H9 (cell line): ENCODE measurements around the gene LRRC30. TPM values are rescaled to one million over a fixed set of nuclear protein-coding genes. Genes with fewer than 3 reads are reported as not detected.

Source experiments
- DNase-seq: peaks from one replicate; pipeline ENCODE4 v3.0.0-alpha.2; 2017
- H2AFZ ChIP-seq: one replicate; pipeline ENCODE4 v1.6.1; 2013; ENCODE audit warnings: mild to moderate bottlenecking, low read length, control low read depth, moderate library complexity
- H2AK5ac ChIP-seq: 2 replicates; pipeline ENCODE4 v1.6.1; 2013; ENCODE audit warnings: low read length, control low read depth, mixed read lengths; ENCODE audit not compliant: insufficient read length
- H2BK120ac ChIP-seq: one replicate; pipeline ENCODE4 v1.6.1; 2013; ENCODE audit warnings: low read depth, mild to moderate bottlenecking, low read length, control low read depth, inconsistent platforms; ENCODE audit not compliant: poor library complexity, severe bottlenecking
- H2BK12ac ChIP-seq: 2 replicates; pipeline ENCODE4 v1.6.1; 2013; ENCODE audit warnings: low read length, control low read depth, mixed read lengths, low read depth; ENCODE audit not compliant: insufficient read length
- H2BK15ac ChIP-seq: 2 replicates; pipeline ENCODE4 v1.6.1; 2013; ENCODE audit warnings: low read depth, low read length, control low read depth
- H2BK20ac ChIP-seq: one replicate; pipeline ENCODE4 v1.6.1; 2013; ENCODE audit warnings: low read depth, mild to moderate bottlenecking, low read length, control low read depth, inconsistent platforms; ENCODE audit not compliant: poor library complexity, severe bottlenecking
- H2BK5ac ChIP-seq: 2 replicates; pipeline ENCODE4 v1.6.1; 2013; ENCODE audit warnings: low read length, control low read depth, mixed read lengths; ENCODE audit not compliant: insufficient read length
- H3K14ac ChIP-seq: 2 replicates; pipeline ENCODE4 v1.6.1; 2013; ENCODE audit warnings: low read length, control low read depth; ENCODE audit not compliant: insufficient read depth
- H3K18ac ChIP-seq: 2 replicates; pipeline ENCODE4 v1.6.1; 2013; ENCODE audit warnings: low read depth, mild to moderate bottlenecking, mixed read lengths, low read length, control low read depth; ENCODE audit not compliant: insufficient read length
- H3K23ac ChIP-seq: 2 replicates; pipeline ENCODE4 v1.6.1; 2013; ENCODE audit warnings: low read length, control low read depth, mixed read lengths, low read depth; ENCODE audit not compliant: insufficient read length
- H3K23me2 ChIP-seq: 2 replicates; pipeline ENCODE4 v1.6.1; 2013; ENCODE audit warnings: low read depth, mild to moderate bottlenecking, mixed read lengths, low read length, control low read depth; ENCODE audit not compliant: insufficient read length, poor library complexity, severe bottlenecking
- H3K27ac ChIP-seq: 2 replicates; pipeline ENCODE4 v1.5.1; 2013; ENCODE audit warnings: low read length, control low read depth, mixed read lengths, low read depth; ENCODE audit not compliant: insufficient read length
- H3K27me3 ChIP-seq: 2 replicates; pipeline ENCODE4 v1.6.1; 2013; ENCODE audit warnings: low read length, control low read depth, inconsistent platforms; ENCODE audit not compliant: insufficient read depth
- H3K4ac ChIP-seq: 2 replicates; pipeline ENCODE4 v1.6.1; 2013; ENCODE audit warnings: low read depth, mild to moderate bottlenecking, control low read depth, inconsistent platforms, low read length, moderate library complexity
- H3K4me1 ChIP-seq: 2 replicates; pipeline ENCODE4 v1.6.1; 2013; ENCODE audit warnings: low read length, control low read depth, inconsistent platforms; ENCODE audit not compliant: insufficient read depth
- H3K4me2 ChIP-seq: 2 replicates; pipeline ENCODE4 v1.6.1; 2013; ENCODE audit warnings: low read length, control low read depth, mixed read lengths; ENCODE audit not compliant: insufficient read length, insufficient read depth
- H3K56ac ChIP-seq: 2 replicates; pipeline ENCODE4 v1.6.1; 2013; ENCODE audit warnings: low read depth, mild to moderate bottlenecking, mixed read lengths, low read length, control low read depth; ENCODE audit not compliant: insufficient read length
- H3K79me1 ChIP-seq: 2 replicates; pipeline ENCODE4 v1.6.1; 2013; ENCODE audit warnings: low read depth, mild to moderate bottlenecking, moderate library complexity, low read length, control low read depth, inconsistent platforms; ENCODE audit not compliant: insufficient read depth, poor library complexity, severe bottlenecking
- H3K79me2 ChIP-seq: 2 replicates; pipeline ENCODE4 v1.6.1; 2013; ENCODE audit warnings: low read length, control low read depth, inconsistent platforms; ENCODE audit not compliant: insufficient read depth
- H3K9ac ChIP-seq: 2 replicates; pipeline ENCODE4 v1.6.1; 2013; ENCODE audit warnings: low read length, control low read depth, mixed read lengths; ENCODE audit not compliant: insufficient read length; ENCODE audit errors: extremely low read depth
- H3K9me3 ChIP-seq: one replicate; pipeline ENCODE4 v1.6.1; 2013; ENCODE audit warnings: low read depth, low read length, inconsistent platforms; ENCODE audit not compliant: control insufficient read depth
- H3T11ph ChIP-seq: one replicate; pipeline ENCODE4 v1.6.1; 2013; ENCODE audit warnings: mild to moderate bottlenecking, low read length, control low read depth, inconsistent platforms
- H4K20me1 ChIP-seq: one replicate; pipeline ENCODE4 v1.6.1; 2013; ENCODE audit not compliant: control insufficient read depth, insufficient read length, insufficient read depth
- H4K5ac ChIP-seq: 2 replicates; pipeline ENCODE4 v1.6.1; 2013; ENCODE audit warnings: low read depth, mild to moderate bottlenecking, mixed read lengths, low read length, control low read depth; ENCODE audit not compliant: insufficient read length
- H4K8ac ChIP-seq: replicated peaks from 2 replicates; pipeline ENCODE4 v1.6.1; 2013; ENCODE audit warnings: low read length, control low read depth, mixed read lengths, low read depth; ENCODE audit not compliant: insufficient read length
- H4K91ac ChIP-seq: 2 replicates; pipeline ENCODE4 v1.6.1; 2013; ENCODE audit warnings: low read depth, mild to moderate bottlenecking, moderate library complexity, mixed read lengths, low read length, control low read depth; ENCODE audit not compliant: insufficient read length
- H3K27ac Mint-ChIP-seq, 3 experiments: 2 replicates in 2 of 3; 3 replicates in 1 of 3; pipeline ENCODE4 v1.8.0; 2020 to 2021; ENCODE audit warnings: mixed read lengths in 3 of 3, mild to moderate bottlenecking in 1 of 3, moderate library complexity in 1 of 3
- H3K27me3 Mint-ChIP-seq: 2 replicates; pipeline ENCODE4 v1.8.0; 2021; ENCODE audit warnings: low read depth, mild to moderate bottlenecking, moderate library complexity, mixed read lengths
- H3K36me3 Mint-ChIP-seq, 3 experiments: 2 replicates in 2 of 3; 3 replicates in 1 of 3; pipeline ENCODE4 v1.8.0; 2020 to 2021; ENCODE audit warnings: low read depth in 3 of 3, mixed read lengths in 3 of 3; ENCODE audit not compliant: insufficient read depth in 1 of 3
- H3K4me1 Mint-ChIP-seq, 2 experiments: 2 replicates each; pipeline ENCODE4 v1.8.0; 2020; ENCODE audit warnings: mixed read lengths in 2 of 2
- H3K4me3 Mint-ChIP-seq, 2 experiments: 2 replicates in 1 of 2; 3 replicates in 1 of 2; pipeline ENCODE4 v1.8.0; 2020 to 2021; ENCODE audit warnings: mild to moderate bottlenecking in 2 of 2, mixed read lengths in 2 of 2, moderate library complexity in 1 of 2
- H3K9me3 Mint-ChIP-seq, 2 experiments: 2 replicates in 1 of 2; 3 replicates in 1 of 2; pipeline ENCODE4 v1.8.0; 2020; ENCODE audit warnings: mild to moderate bottlenecking in 2 of 2, mixed read lengths in 2 of 2, moderate library complexity in 1 of 2
- WGBS: extraction: QIAGEN DNeasy Blood & Tissue Kit; methylation state at CpG from one replicate; pipeline ENCODE4 v1.1.7; 2013; ENCODE audit warnings: missing lambda C conversion rate, low lambda C conversion rate, mixed read lengths; ENCODE audit not compliant: insufficient read length; ENCODE audit errors: extremely low coverage; 5-methylcytosine and 5-hydroxymethylcytosine counted together
- total RNA-seq: library from RNA; stranded (reverse); gene quantifications from 2 replicates; pipeline ENCODE4 v1.2.1, GENCODE V29; 2021
- TF ChIP-seq, protein P1 (sequence below): fragments of 200-600 bp; sonication (generic); conservative IDR thresholded peaks from 3 replicates; pipeline ENCODE4 v1.8.0; 2021; ENCODE audit warnings: antibody characterized with exemption, mild to moderate bottlenecking

The LRRC30 gene
- total RNA-seq, 1 experiment from 2014 or later, result not detected

DNA sequence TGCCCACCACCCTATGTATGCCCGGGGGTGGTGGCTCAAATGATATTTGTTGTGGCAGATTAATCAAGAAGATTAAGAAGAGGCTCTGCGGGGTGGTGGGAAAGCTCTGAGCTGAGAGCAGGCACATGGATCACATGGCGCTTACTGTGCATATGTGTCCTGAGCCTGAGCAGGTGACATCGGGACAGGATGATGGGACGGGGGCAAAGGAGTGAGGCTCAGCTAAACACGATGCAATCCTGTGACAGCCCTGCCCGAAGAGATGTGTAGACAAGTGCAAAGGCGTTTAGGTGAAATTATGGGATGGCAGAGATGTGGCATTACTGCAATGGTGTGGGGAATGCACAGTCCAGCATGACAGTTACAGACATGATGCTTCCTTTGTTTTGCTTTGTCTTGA, 6.0 kb downstream of the LRRC30 start:
- Histone ChIP-seq H4K5ac (no peak overlapping the region), H3T11ph (no peak overlapping the region), H2AK5ac (no peak overlapping the region), H3K4me2 (no peak overlapping the region), H2BK120ac (no peak overlapping the region), H2BK12ac (no peak overlapping the region), H3K14ac (no peak overlapping the region), H3K27ac (no peak overlapping the region), H3K27me3 (no peaks in the 10 kb centered on the region), H3K79me1 (no peaks in the 10 kb centered on the region), H3K9me3 (no peaks in the 10 kb centered on the region), H2BK20ac (no peak overlapping the region), H3K79me2 (no peaks in the 10 kb centered on the region), H4K91ac (no peak overlapping the region), H2AFZ (no peak overlapping the region), H4K20me1 (no peaks in the 10 kb centered on the region), H3K23me2 (no peaks in the 10 kb centered on the region), H3K56ac (no peak overlapping the region), H3K9ac (no peak overlapping the region), H3K23ac (no peak overlapping the region), H3K4ac (no peak overlapping the region), H3K4me1 (no peaks in the 10 kb centered on the region), H3K18ac (no peak overlapping the region), H4K8ac (no peak overlapping the region), H2BK5ac (no peak overlapping the region), H2BK15ac (no peak overlapping the region)
- H3K4me3 Mint-ChIP-seq, result no peak overlapping the region
- 0 out of 4 replicates have a peak, but pooled peaks cover 0 to 2% of the 10 kb centered on the region in 2 experiments for H3K4me1 Mint-ChIP-seq
- DNase-seq, result no peak
- TF ChIP-seq, protein P1, sequence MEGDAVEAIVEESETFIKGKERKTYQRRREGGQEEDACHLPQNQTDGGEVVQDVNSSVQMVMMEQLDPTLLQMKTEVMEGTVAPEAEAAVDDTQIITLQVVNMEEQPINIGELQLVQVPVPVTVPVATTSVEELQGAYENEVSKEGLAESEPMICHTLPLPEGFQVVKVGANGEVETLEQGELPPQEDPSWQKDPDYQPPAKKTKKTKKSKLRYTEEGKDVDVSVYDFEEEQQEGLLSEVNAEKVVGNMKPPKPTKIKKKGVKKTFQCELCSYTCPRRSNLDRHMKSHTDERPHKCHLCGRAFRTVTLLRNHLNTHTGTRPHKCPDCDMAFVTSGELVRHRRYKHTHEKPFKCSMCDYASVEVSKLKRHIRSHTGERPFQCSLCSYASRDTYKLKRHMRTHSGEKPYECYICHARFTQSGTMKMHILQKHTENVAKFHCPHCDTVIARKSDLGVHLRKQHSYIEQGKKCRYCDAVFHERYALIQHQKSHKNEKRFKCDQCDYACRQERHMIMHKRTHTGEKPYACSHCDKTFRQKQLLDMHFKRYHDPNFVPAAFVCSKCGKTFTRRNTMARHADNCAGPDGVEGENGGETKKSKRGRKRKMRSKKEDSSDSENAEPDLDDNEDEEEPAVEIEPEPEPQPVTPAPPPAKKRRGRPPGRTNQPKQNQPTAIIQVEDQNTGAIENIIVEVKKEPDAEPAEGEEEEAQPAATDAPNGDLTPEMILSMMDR, result no peak
- WGBS, result no CpG with 5 or more reads among the region's 8 CpGs
- H3K9me3 Mint-ChIP-seq, result peaks cover 11 to 13% of the 10 kb centered on the region in 2 experiments; a peak in 3 of 5 replicates
- H3K27me3 Mint-ChIP-seq, result no peaks in the 10 kb centered on the region; the same call in 1 of the 2 replicates
- peaks cover 0 to 8% (median 0%) of the 10 kb centered on the region in 3 experiments; a peak in 3 of 7 replicates for H3K36me3 Mint-ChIP-seq
- H3K27ac Mint-ChIP-seq, result peak overlapping the region in 2 of 3 experiments; percentile 62 to 87; a peak in 3 of 7 replicates
